CD4-positive, CD25-positive, alpha-beta regulatory T cell (primary cell): ENCODE data around the gene ERP27. TPM values are rescaled to one million over a fixed set of nuclear protein-coding genes. Genes with fewer than 3 reads are reported as not detected.
A peak's percentile ranks its signal among the peaks of the same experiment; 100 is the strongest.

ENCODE experiments used
- ATAC-seq, 2 donors: fragments of 150-1000 bp; cut with Tn5 transposase; one replicate each; pipeline ENCODE4 v1.10.0; 2021; ENCODE audit warnings: low read depth in 2 of 2, moderate number of reproducible peaks in 2 of 2, moderate library complexity in 1 of 2
- DNase-seq, 3 donors: peaks; one replicate each; pipeline versions ENCODE4 v3.0.0 to v3.0.0-alpha.2; 2012 to 2022; ENCODE audit warnings: mixed read lengths in 1 of 3
- H3K27ac ChIP-seq: one replicate; pipeline ENCODE4 v1.7.0; 2013; ENCODE audit warnings: mild to moderate bottlenecking, low read length; ENCODE audit not compliant: insufficient read depth, poor library complexity, severe bottlenecking
- H3K27me3 ChIP-seq: one replicate; pipeline ENCODE4 v1.7.0; 2013; ENCODE audit warnings: low read length; ENCODE audit not compliant: control insufficient read depth, insufficient read depth
- H3K36me3 ChIP-seq: one replicate; pipeline ENCODE4 v1.7.0; 2013; ENCODE audit warnings: mild to moderate bottlenecking, low read length, moderate library complexity; ENCODE audit not compliant: control insufficient read depth, insufficient read depth
- H3K4me1 ChIP-seq: 2 replicates; pipeline ENCODE4 v1.7.0; 2013; ENCODE audit warnings: mild to moderate bottlenecking, low read length; ENCODE audit not compliant: insufficient read depth, control insufficient read depth, poor library complexity, severe bottlenecking
- H3K4me3 ChIP-seq: one replicate; pipeline ENCODE4 v1.7.0; 2013; ENCODE audit warnings: low read depth, mild to moderate bottlenecking, low read length, moderate library complexity
- H3K9me3 ChIP-seq, 2 experiments: 1 replicate in 1 of 2; 2 replicates in 1 of 2; pipeline ENCODE4 v1.7.0; 2013; ENCODE audit warnings: low read length in 2 of 2, mild to moderate bottlenecking in 1 of 2, moderate library complexity in 1 of 2; ENCODE audit not compliant: control insufficient read depth in 2 of 2
- H3K27ac Mint-ChIP-seq, 3 donors: one replicate each; pipeline ENCODE4 v1.8.0; 2020 to 2022; ENCODE audit warnings: mild to moderate bottlenecking in 3 of 3, mixed read lengths in 3 of 3, moderate library complexity in 2 of 3
- H3K27me3 Mint-ChIP-seq: one replicate; pipeline ENCODE4 v1.8.0; 2022; ENCODE audit warnings: mild to moderate bottlenecking, mixed read lengths
- H3K36me3 Mint-ChIP-seq: one replicate; pipeline ENCODE4 v1.8.0; 2020; ENCODE audit warnings: mixed read lengths
- H3K4me1 Mint-ChIP-seq, 4 donors: one replicate each; pipeline ENCODE4 v1.8.0; 2020 to 2022; ENCODE audit warnings: mixed read lengths in 4 of 4, mild to moderate bottlenecking in 1 of 4
- H3K4me3 Mint-ChIP-seq, 4 donors: one replicate each; pipeline ENCODE4 v1.8.0; 2020 to 2022; ENCODE audit warnings: mild to moderate bottlenecking in 4 of 4, mixed read lengths in 4 of 4, moderate library complexity in 3 of 4
- H3K9me3 Mint-ChIP-seq, 7 donors: one replicate each; pipeline ENCODE4 v1.8.0; 2020 to 2022; ENCODE audit warnings: mixed read lengths in 7 of 7, mild to moderate bottlenecking in 3 of 7, moderate library complexity in 2 of 7
- polyA plus RNA-seq, 4 donors: library from polyadenylated mRNA; unstranded; fragments of 300-500 nt; fragmentation: Illumina TruSeq; gene quantifications; one replicate each; pipeline ENCODE4 v1.2.3, GENCODE V29; 2021
- total RNA-seq: library from RNA; stranded (reverse); gene quantifications from one replicate; pipeline ENCODE4 v1.2.3, GENCODE V29; 2022

The ERP27 gene
- total and polyA plus RNA-seq, 5 donors from 2014 or later: 5.3 to 25.4 (median 6.3) TPM

DNA sequence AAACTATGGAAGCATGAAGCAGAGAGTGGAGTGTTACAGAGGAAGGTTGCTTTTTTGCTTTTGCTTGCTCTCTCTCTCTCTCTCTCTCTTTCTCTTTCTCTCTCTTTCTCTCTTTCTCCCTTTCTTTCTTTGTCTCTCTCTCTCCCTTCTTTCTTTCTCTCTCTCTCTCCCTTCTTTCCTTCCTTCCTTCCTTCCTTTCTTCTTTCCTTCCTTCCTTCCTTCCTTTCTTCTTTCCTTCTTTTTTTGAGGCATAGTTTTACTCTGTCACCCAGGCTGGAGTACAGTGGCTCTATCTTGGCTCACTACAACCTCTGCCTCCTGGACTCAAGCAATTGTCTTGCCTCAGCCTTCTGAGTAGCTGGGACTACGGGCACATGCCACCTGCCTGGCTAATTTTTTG lies 15.4 kb upstream of the ERP27 start:
- Histone ChIP-seq H3K4me3 (peak overlapping the region; percentile 100), H3K36me3 (peaks cover 54% of the 10 kb centered on the region), H3K9me3 (no peaks in the 10 kb centered on the region), H3K27me3 (no peaks in the 10 kb centered on the region), H3K27ac (peak overlapping the region; percentile 99), H3K4me1 (peaks cover 100% of the 10 kb centered on the region)
- Mint-ChIP-seq H3K36me3 (peaks cover 64% of the 10 kb centered on the region), H3K4me3 (peak overlapping the region; percentile 89 to 96 (median 90)), H3K27ac (peak overlapping the region; percentile 94 to 99 (median 96)), H3K27me3 (no peaks in the 10 kb centered on the region), H3K9me3 (no peaks in the 10 kb centered on the region), H3K4me1 (peaks cover 32 to 86% (median 62%) of the 10 kb centered on the region in 4 donors)
- DNase-seq: no peak
- ATAC-seq: no peak

DNA sequence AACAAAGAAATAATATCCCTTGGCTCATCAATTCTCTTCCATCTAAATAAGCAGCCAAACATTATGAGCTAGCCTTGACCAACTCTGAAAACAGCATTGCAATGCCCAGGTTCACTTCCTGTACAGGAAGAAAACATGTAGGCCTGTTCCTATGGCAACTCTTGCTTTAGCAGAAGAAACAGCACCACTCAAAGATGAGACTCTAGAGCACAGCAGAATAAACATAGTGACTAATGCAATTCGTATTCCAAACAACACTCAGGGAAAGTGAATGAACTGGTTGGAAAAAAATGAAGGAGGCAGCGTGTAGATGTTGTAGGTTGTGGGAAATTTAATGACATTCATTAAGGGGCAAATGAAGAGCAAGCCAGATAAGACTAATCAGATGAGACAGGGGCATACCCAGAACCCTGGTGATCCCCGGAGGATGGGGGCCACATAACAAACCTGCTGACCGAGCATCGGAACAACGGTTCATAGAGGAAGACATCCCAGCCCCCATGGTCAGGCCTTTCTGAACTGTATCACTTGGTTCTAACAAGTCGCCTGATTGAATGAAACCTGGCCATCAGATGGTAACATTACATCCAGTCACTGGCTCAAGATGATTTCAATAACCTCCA lies 14.1 kb upstream of the ERP27 start:
- peak overlapping the region; percentile 99 for H3K27ac ChIP-seq
- H3K4me1 Mint-ChIP-seq: peaks cover 38 to 90% (median 69%) of the 10 kb centered on the region in 4 donors
- H3K4me3 Mint-ChIP-seq: peak overlapping the region; percentile 89 to 96 (median 90)
- ATAC-seq (peak; percentile 67 to 69), DNase-seq (peak; percentile 45 to 86 (median 82))
- H3K27me3 Mint-ChIP-seq: no peaks in the 10 kb centered on the region
- peak overlapping the region; percentile 94 to 98 (median 96) for H3K27ac Mint-ChIP-seq
- H3K9me3 ChIP-seq: no peaks in the 10 kb centered on the region
- peaks cover 100% of the 10 kb centered on the region for H3K4me1 ChIP-seq
- peak overlapping the region; percentile 100 for H3K4me3 ChIP-seq
- peaks cover 62% of the 10 kb centered on the region for H3K36me3 Mint-ChIP-seq
- H3K36me3 ChIP-seq: peaks cover 60% of the 10 kb centered on the region
- H3K27me3 ChIP-seq: no peaks in the 10 kb centered on the region
- H3K9me3 Mint-ChIP-seq: no peaks in the 10 kb centered on the region

DNA sequence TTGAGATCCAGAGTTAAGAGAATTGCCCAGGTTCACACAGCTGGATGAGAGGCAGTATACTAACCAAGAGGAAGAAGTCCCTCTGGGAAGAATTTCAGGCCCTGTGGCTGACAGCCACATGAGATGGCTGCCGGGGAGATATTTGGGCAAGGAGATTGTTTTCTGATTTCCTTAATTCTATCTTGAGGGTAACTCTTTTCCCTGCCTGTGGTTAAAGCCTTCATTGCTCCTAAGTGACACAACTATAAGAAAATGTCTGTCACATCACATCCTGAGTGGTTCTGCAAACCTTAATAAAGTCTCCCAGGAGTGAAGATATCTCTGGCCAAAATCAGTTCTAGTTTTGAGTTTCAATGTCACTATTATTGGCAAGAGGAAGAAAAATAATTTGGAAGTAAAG lies 13.5 kb upstream of the ERP27 start:
- Histone ChIP-seq H3K27ac (peak overlapping the region; percentile 99), H3K4me3 (peak overlapping the region; percentile 100), H3K9me3 (no peaks in the 10 kb centered on the region), H3K4me1 (peaks cover 100% of the 10 kb centered on the region), H3K36me3 (peaks cover 61% of the 10 kb centered on the region), H3K27me3 (no peaks in the 10 kb centered on the region)
- Mint-ChIP-seq H3K27me3 (no peaks in the 10 kb centered on the region), H3K27ac (peak overlapping the region; percentile 94 to 98 (median 96)), H3K4me1 (peaks cover 43 to 93% (median 71%) of the 10 kb centered on the region in 4 donors), H3K4me3 (peak overlapping the region; percentile 89 to 96 (median 90)), H3K9me3 (no peaks in the 10 kb centered on the region), H3K36me3 (peaks cover 62% of the 10 kb centered on the region)
- ATAC-seq: no peak
- DNase-seq: no peak

DNA sequence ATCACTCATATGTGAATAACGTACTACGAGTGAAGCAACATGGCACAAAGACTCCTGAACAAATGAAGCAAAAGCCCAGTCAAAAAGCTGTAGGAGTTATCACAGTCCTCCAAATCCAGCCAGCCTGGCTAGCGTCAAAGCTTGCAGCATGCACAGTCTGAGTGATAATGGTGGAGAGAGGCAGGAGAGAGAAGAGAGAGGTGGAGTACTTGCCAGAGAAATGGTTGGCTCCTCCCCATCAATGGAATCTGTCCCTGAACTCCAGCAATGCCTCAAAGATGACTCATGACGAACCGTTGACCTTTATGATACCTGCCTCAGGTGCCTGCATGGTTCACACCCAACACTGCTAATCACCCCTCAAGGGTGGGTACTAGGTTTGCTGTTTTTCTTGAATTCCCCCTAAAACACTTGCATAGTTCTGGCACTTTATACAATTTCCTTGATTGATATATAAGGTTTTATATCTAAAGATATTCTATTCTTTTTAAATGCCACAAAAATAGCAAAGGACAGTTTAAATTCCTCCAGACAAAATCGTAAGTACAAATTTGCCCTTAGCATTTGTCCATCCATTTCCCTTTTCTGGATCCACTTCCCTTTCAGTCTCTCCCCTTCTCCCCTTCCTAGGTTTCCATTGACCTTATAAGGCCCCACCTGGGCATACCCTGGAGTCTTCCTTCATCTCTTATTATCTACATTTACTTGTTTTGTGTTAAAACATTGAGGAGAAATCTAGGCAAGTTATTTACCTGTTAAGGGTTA lies 12.8 kb upstream of the ERP27 start:
- peak overlapping the region; percentile 99 for H3K27ac ChIP-seq
- Mint-ChIP-seq H3K36me3 (peaks cover 66% of the 10 kb centered on the region), H3K4me1 (peaks cover 50 to 93% (median 74%) of the 10 kb centered on the region in 4 donors), H3K27ac (peak overlapping the region; percentile 94 to 98 (median 96)), H3K27me3 (no peaks in the 10 kb centered on the region), H3K9me3 (no peaks in the 10 kb centered on the region), H3K4me3 (peak overlapping the region; percentile 89 to 96 (median 90))
- no peaks in the 10 kb centered on the region for H3K9me3 ChIP-seq
- H3K36me3 ChIP-seq: peaks cover 65% of the 10 kb centered on the region
- peaks cover 100% of the 10 kb centered on the region for H3K4me1 ChIP-seq
- H3K27me3 ChIP-seq: no peaks in the 10 kb centered on the region
- DNase-seq (peak in 1 of 3 donors; percentile 8), ATAC-seq (no peak)
- peak overlapping the region; percentile 100 for H3K4me3 ChIP-seq

DNA sequence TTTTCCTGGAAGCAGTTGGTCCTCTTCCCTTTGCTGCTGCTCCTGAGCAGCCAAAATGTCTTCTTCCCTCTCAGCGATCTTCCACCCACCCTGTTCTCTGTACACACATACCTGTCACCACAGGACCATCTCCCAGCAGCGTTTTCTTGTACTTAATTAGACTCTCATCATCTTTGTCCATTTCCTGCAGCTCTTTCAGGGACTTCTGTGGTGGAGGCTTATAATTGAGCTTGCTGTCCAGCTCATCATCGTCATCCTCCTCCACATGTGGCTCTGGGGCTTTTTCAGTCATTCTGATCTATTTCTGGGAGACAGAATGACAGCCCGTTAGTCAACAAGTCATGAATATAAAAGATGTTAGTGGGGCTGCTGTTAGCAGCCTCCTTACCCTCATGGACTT lies 12.1 kb upstream of the ERP27 start:
- ATAC-seq (no peak), DNase-seq (peak in 1 of 3 donors; percentile 32)
- no peaks in the 10 kb centered on the region for H3K27me3 Mint-ChIP-seq
- Histone ChIP-seq H3K4me1 (peaks cover 96% of the 10 kb centered on the region), H3K27ac (peak overlapping the region; percentile 99), H3K9me3 (no peaks in the 10 kb centered on the region), H3K36me3 (peaks cover 70% of the 10 kb centered on the region), H3K27me3 (no peaks in the 10 kb centered on the region), H3K4me3 (peak overlapping the region; percentile 100)
- peak overlapping the region; percentile 94 to 98 (median 96) for H3K27ac Mint-ChIP-seq
- no peaks in the 10 kb centered on the region for H3K9me3 Mint-ChIP-seq
- peak overlapping the region; percentile 89 to 96 (median 90) for H3K4me3 Mint-ChIP-seq
- peaks cover 73% of the 10 kb centered on the region for H3K36me3 Mint-ChIP-seq
- H3K4me1 Mint-ChIP-seq: peaks cover 53 to 95% (median 81%) of the 10 kb centered on the region in 4 donors

DNA sequence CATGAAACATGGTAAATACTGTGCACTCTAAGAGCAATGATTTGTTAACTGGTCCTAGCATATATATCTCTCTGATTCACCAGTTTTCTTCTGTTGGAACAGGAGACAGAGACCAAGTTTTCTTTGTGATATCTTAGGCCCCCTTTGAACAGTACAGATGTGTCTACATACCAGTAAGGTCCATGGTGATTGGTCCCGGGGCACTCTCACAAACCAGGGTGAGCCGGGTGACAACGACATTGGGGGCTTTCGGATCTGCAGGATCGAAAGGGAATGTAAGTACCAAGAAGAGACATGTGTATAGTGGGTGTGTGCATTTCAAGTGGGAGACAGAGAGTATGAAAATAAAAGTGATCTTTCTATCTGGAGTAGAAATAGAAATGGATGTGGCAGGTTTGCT lies 11.3 kb upstream of the ERP27 start:
- no peaks in the 10 kb centered on the region for H3K9me3 Mint-ChIP-seq
- Histone ChIP-seq H3K4me3 (peak overlapping the region; percentile 100), H3K27ac (peak overlapping the region; percentile 99), H3K4me1 (peaks cover 96% of the 10 kb centered on the region), H3K9me3 (no peaks in the 10 kb centered on the region), H3K36me3 (peaks cover 73% of the 10 kb centered on the region), H3K27me3 (no peaks in the 10 kb centered on the region)
- H3K4me3 Mint-ChIP-seq: peak overlapping the region; percentile 89 to 96 (median 90)
- peaks cover 79% of the 10 kb centered on the region for H3K36me3 Mint-ChIP-seq
- H3K4me1 Mint-ChIP-seq: peaks cover 58 to 99% (median 87%) of the 10 kb centered on the region in 4 donors
- H3K27ac Mint-ChIP-seq: peak overlapping the region; percentile 94 to 98 (median 96)
- DNase-seq (no peak), ATAC-seq (no peak)
- no peaks in the 10 kb centered on the region for H3K27me3 Mint-ChIP-seq

DNA sequence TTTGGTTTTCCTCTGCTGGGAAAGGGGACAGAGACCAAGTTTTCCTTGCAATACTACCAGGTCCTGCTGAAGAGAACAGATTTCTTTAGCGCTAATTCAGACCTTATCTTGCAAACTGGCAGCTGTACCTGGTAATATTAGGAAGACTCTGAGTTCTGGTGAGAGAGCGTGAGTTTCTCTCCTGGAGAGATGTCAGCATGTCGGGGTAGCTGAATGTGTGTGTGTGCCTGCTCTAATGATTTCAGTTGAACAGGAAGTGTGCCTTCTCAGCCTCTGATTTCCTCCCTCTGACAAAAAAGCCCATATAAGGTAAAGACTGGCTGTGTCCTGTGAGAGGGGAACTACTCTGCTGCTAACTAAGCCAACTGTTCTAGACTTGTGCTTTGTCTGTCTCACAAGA lies 10.3 kb upstream of the ERP27 start:
- Histone ChIP-seq H3K4me3 (peak overlapping the region; percentile 100), H3K9me3 (no peaks in the 10 kb centered on the region), H3K27me3 (no peaks in the 10 kb centered on the region), H3K36me3 (peaks cover 71% of the 10 kb centered on the region), H3K27ac (peak overlapping the region; percentile 99), H3K4me1 (peaks cover 90% of the 10 kb centered on the region)
- peak overlapping the region; percentile 89 to 96 (median 90) for H3K4me3 Mint-ChIP-seq
- ATAC-seq (peak; percentile 93 to 94), DNase-seq (peak; percentile 49 to 92 (median 84))
- peaks cover 61 to 94% (median 80%) of the 10 kb centered on the region in 4 donors for H3K4me1 Mint-ChIP-seq
- H3K27ac Mint-ChIP-seq: peak overlapping the region; percentile 94 to 98 (median 96)
- H3K27me3 Mint-ChIP-seq: no peaks in the 10 kb centered on the region
- peaks cover 75% of the 10 kb centered on the region for H3K36me3 Mint-ChIP-seq
- H3K9me3 Mint-ChIP-seq: no peaks in the 10 kb centered on the region
